ENCODE measurements around the gene KLHL40.

The KLHL40 gene

GRCh38 chr3:42660898-42661297, 24.4 kb upstream of the KLHL40 start:
- peak; percentile 10 for TF ChIP-seq CTCF (IDR thresholded peaks at IDR 0.05; ENCODE audit: borderline replicate concordance, control extremely low read depth, extremely low read depth, insufficient read depth, missing control alignments)
- in situ Hi-C loops (cut with MboI; ENCODE audit: low sequenced_read_pairs, unreplicated experiment), result no loop called here
- peak; percentile 57 for DNase-seq (ENCODE audit: low spot score)

GRCh38 chr3:42661593-42662022, 23.7 kb upstream of the KLHL40 start:
- in situ Hi-C loops (cut with MboI; ENCODE audit: low sequenced_read_pairs, unreplicated experiment), result no loop called here
- no peak for TF ChIP-seq CTCF (IDR thresholded peaks at IDR 0.05; ENCODE audit: borderline replicate concordance, control extremely low read depth, extremely low read depth, insufficient read depth, missing control alignments)
- DNase-seq (ENCODE audit: low spot score), result peak; percentile 24

GRCh38 chr3:42662037-42662812, 23.1 kb upstream of the KLHL40 start:
- in situ Hi-C loops (cut with MboI; ENCODE audit: low sequenced_read_pairs, unreplicated experiment), result no loop called here
- TF ChIP-seq CTCF (IDR thresholded peaks at IDR 0.05; ENCODE audit: borderline replicate concordance, control extremely low read depth, extremely low read depth, insufficient read depth, missing control alignments), result no peak
- peak; percentile 28 for DNase-seq (ENCODE audit: low spot score)

- in situ Hi-C loops (cut with MboI; ENCODE audit: low sequenced_read_pairs, unreplicated experiment), result no loop called here
- DNase-seq (ENCODE audit: low spot score), result peak; percentile 31
- no peak for TF ChIP-seq CTCF (IDR thresholded peaks at IDR 0.05; ENCODE audit: borderline replicate concordance, control extremely low read depth, extremely low read depth, insufficient read depth, missing control alignments)
These were observed 22.4 kb upstream of the KLHL40 start for GRCh38 chr3:42662813-42663535.

GRCh38 chr3:42663581-42664437, 21.5 kb upstream of the KLHL40 start:
- peak; percentile 48 for DNase-seq (ENCODE audit: low spot score)
- TF ChIP-seq CTCF (IDR thresholded peaks at IDR 0.05; ENCODE audit: borderline replicate concordance, control extremely low read depth, extremely low read depth, insufficient read depth, missing control alignments), result no peak
- in situ Hi-C loops (cut with MboI; ENCODE audit: low sequenced_read_pairs, unreplicated experiment), result no loop called here

- DNase-seq (ENCODE audit: low spot score), result no peak
- in situ Hi-C loops (cut with MboI; ENCODE audit: low sequenced_read_pairs, unreplicated experiment), result no loop called here
- TF ChIP-seq CTCF (IDR thresholded peaks at IDR 0.05; ENCODE audit: borderline replicate concordance, control extremely low read depth, extremely low read depth, insufficient read depth, missing control alignments), result no peak
These were observed 20.9 kb upstream of the KLHL40 start for GRCh38 chr3:42664438-42664803.

Data from GM13976 (cell line).